ENCODE data around the gene ECT2L.

- TF ChIP-seq CTCF (IDR thresholded peaks at IDR 0.05; ENCODE audit: insufficient read depth, low read depth, low read length): no peak
- no peak for TF ChIP-seq EZH2 (IDR thresholded peaks at IDR 0.05; ENCODE audit: insufficient read depth, low read length)
These were observed 95.5 kb downstream of the ECT2L start for GRCh38 chr6:138891255-138891986.
